Neural cell (in vitro differentiated cells): ENCODE results near the gene ANGPTL2. TPM values are rescaled to one million over a fixed set of nuclear protein-coding genes. Genes with fewer than 3 reads are reported as not detected.

ENCODE experiments used
- H2AFZ ChIP-seq: fragments of 200-600, 300-800 bp; sonication (generic), shearing (Covaris generic); 2 replicates; pipeline ENCODE4 v1.6.0; 2014; ENCODE audit warnings: low read depth, mild to moderate bottlenecking, antibody characterized with exemption, low read length, moderate library complexity
- H3F3A ChIP-seq: fragments of 200-600 bp; shearing (Covaris generic); 2 replicates; pipeline ENCODE4 v1.6.1; 2016; ENCODE audit warnings: mild to moderate bottlenecking, moderate library complexity, mixed read lengths, antibody characterized with exemption, low read length; ENCODE audit not compliant: insufficient read depth, poor library complexity, severe bottlenecking
- H3K27ac ChIP-seq: fragments of 200-600, 300-800 bp; sonication (generic), shearing (Covaris generic); 2 replicates; pipeline ENCODE4 v1.5.1; 2014; ENCODE audit warnings: mild to moderate bottlenecking, low read length, moderate library complexity
- H3K27me3 ChIP-seq: fragments of 300-800, 200-600 bp; sonication (generic), shearing (Covaris generic); 2 replicates; pipeline ENCODE4 v1.6.0; 2014; ENCODE audit warnings: mild to moderate bottlenecking, low read depth, low read length, moderate library complexity; ENCODE audit not compliant: insufficient read depth
- H3K36me3 ChIP-seq: fragments of 300-800, 200-600 bp; sonication (generic), shearing (Covaris generic); 2 replicates; pipeline ENCODE4 v1.5.1; 2014; ENCODE audit warnings: mild to moderate bottlenecking, antibody characterized with exemption, low read length, moderate library complexity; ENCODE audit not compliant: insufficient read depth
- H3K4me2 ChIP-seq: fragments of 300-800, 200-600 bp; sonication (generic), shearing (Covaris generic); 2 replicates; pipeline ENCODE4 v1.6.0; 2014; ENCODE audit warnings: mild to moderate bottlenecking, low read length
- H3K4me3 ChIP-seq: fragments of 300-800, 200-600 bp; sonication (generic), shearing (Covaris generic); 2 replicates; pipeline ENCODE4 v1.5.1; 2014; ENCODE audit warnings: mild to moderate bottlenecking, low read length, moderate library complexity
- H3K79me2 ChIP-seq: fragments of 200-600 bp; shearing (Covaris generic); replicated peaks from 2 replicates; pipeline ENCODE4 v1.6.0; 2014; ENCODE audit warnings: mild to moderate bottlenecking, low read length, moderate library complexity; ENCODE audit not compliant: insufficient read depth
- H3K9ac ChIP-seq: fragments of 300-800, 200-600 bp; sonication (generic), shearing (Covaris generic); 2 replicates; pipeline ENCODE4 v1.6.1; 2016; ENCODE audit warnings: mild to moderate bottlenecking, low read length, mixed read lengths
- H3K9me2 ChIP-seq: fragments of 200-600 bp; shearing (Covaris generic); 2 replicates; pipeline ENCODE4 v1.6.1; 2016; ENCODE audit warnings: mild to moderate bottlenecking, low read length, mixed read lengths; ENCODE audit not compliant: insufficient read depth
- H3K9me3 ChIP-seq: fragments of 200-600, 300-800 bp; sonication (generic), shearing (Covaris generic); 2 replicates; pipeline ENCODE4 v1.6.1; 2016; ENCODE audit warnings: mild to moderate bottlenecking, mixed run types, low read length, moderate library complexity, mixed read lengths
- H4K20me1 ChIP-seq: fragments of 200-600 bp; shearing (Covaris generic); 2 replicates; pipeline ENCODE4 v1.6.1; 2016; ENCODE audit warnings: mild to moderate bottlenecking, mixed run types; ENCODE audit not compliant: insufficient read depth
- CTCF ChIP-seq: fragments of 450-650 bp; IDR thresholded peaks from 2 replicates; pipeline ENCODE4 v1.5.1; 2014; ENCODE audit warnings: antibody characterized with exemption, mild to moderate bottlenecking, moderate library complexity; ENCODE audit not compliant: poor library complexity, severe bottlenecking
- EP300 ChIP-seq: fragments of 450-650 bp; conservative IDR thresholded peaks from 2 replicates; pipeline ENCODE4 v1.6.1; 2014; ENCODE audit warnings: antibody characterized with exemption, mild to moderate bottlenecking, moderate library complexity; ENCODE audit not compliant: poor library complexity, severe bottlenecking
- EZH2 ChIP-seq: fragments of 200-600, 300-800 bp; shearing (Covaris generic), sonication (generic); IDR thresholded peaks from 2 replicates; pipeline ENCODE4 v1.6.1; 2014; ENCODE audit warnings: antibody characterized with exemption, low read length, borderline replicate concordance, mild to moderate bottlenecking; ENCODE audit not compliant: insufficient read depth, poor library complexity, severe bottlenecking
- MXI1 ChIP-seq: fragments of 450-650 bp; conservative IDR thresholded peaks from 2 replicates; pipeline ENCODE4 v1.6.1; 2014; ENCODE audit warnings: antibody characterized with exemption, mild to moderate bottlenecking; ENCODE audit not compliant: poor library complexity, severe bottlenecking
- POLR2AphosphoS5 ChIP-seq: IDR thresholded peaks from 2 replicates; pipeline ENCODE4 v1.6.1; 2012
- RAD21 ChIP-seq: fragments of 450-650 bp; conservative IDR thresholded peaks from 2 replicates; pipeline ENCODE4 v1.6.1; 2014; ENCODE audit warnings: antibody characterized with exemption, mild to moderate bottlenecking, moderate library complexity
- REST ChIP-seq: IDR thresholded peaks from 2 replicates; pipeline ENCODE4 v1.6.1; 2012; ENCODE audit warnings: borderline replicate concordance
- SMC3 ChIP-seq: fragments of 450-650 bp; conservative IDR thresholded peaks from 2 replicates; pipeline ENCODE4 v1.6.1; 2014; ENCODE audit warnings: antibody characterized with exemption, mild to moderate bottlenecking, moderate library complexity; ENCODE audit not compliant: poor library complexity
- TAF1 ChIP-seq: IDR thresholded peaks from 2 replicates; pipeline ENCODE4 v1.6.1; 2012; ENCODE audit warnings: low read depth
- polyA plus RNA-seq: library from polyadenylated mRNA; depleted of rRNA; stranded (reverse); fragments of >200 nt; gene quantifications from 2 replicates; pipeline ENCODE4 v1.2.3, GENCODE V29; 2014

Gene ANGPTL2
- polyA plus RNA-seq, 1 donor from 2014 or later: not detected

- Histone ChIP-seq H3F3A (no peaks in the 10 kb centered on the region), H3K9ac (no peak overlapping the region), H3K4me2 (no peak overlapping the region), H2AFZ (no peak overlapping the region), H3K79me2 (no peaks in the 10 kb centered on the region), H4K20me1 (no peaks in the 10 kb centered on the region), H3K27me3 (no peaks in the 10 kb centered on the region), H3K9me3 (no peaks in the 10 kb centered on the region), H3K9me2 (no peaks in the 10 kb centered on the region), H3K4me3 (no peak overlapping the region), H3K27ac (no peak overlapping the region), H3K36me3 (no peaks in the 10 kb centered on the region)
- TF ChIP-seq SMC3 (no peak), EZH2 (no peak), MXI1 (no peak), EP300 (no peak), TAF1 (no peak), REST (no peak), CTCF (no peak), RAD21 (no peak), POLR2AphosphoS5 (no peak)
Observed at GRCh38 chr9:127104581-127105311, 17.7 kb downstream of the ANGPTL2 start.

- Histone ChIP-seq H3K4me3 (no peak overlapping the region), H3K9me3 (no peaks in the 10 kb centered on the region)
Observed at GRCh38 chr9:127102788-127103187, 19.6 kb downstream of the ANGPTL2 start.

More at GRCh38 chr9:127102788-127103187, 19.6 kb downstream of the ANGPTL2 start:
- Histone ChIP-seq H2AFZ (no peak overlapping the region), H3K4me2 (no peak overlapping the region), H3K9ac (no peak overlapping the region), H4K20me1 (no peaks in the 10 kb centered on the region), H3K36me3 (no peaks in the 10 kb centered on the region), H3K9me2 (no peaks in the 10 kb centered on the region), H3K27me3 (no peaks in the 10 kb centered on the region), H3K79me2 (no peaks in the 10 kb centered on the region), H3K27ac (no peak overlapping the region), H3F3A (no peaks in the 10 kb centered on the region)
- TF ChIP-seq EZH2 (no peak), SMC3 (no peak), RAD21 (no peak), REST (no peak), TAF1 (no peak), CTCF (no peak), EP300 (no peak), POLR2AphosphoS5 (no peak), MXI1 (no peak)
